GM13976 (cell line): ENCODE results near the gene GPT2.

Experiments used
- DNase-seq: peaks from one replicate; pipeline ENCODE4 v3.0.0; 2012; ENCODE audit warnings: low spot score
- CTCF ChIP-seq: IDR thresholded peaks from 2 replicates; pipeline ENCODE4 v1.5.1; 2012; ENCODE audit warnings: borderline replicate concordance, mild to moderate bottlenecking; ENCODE audit not compliant: insufficient read depth; ENCODE audit errors: extremely low read depth, missing control alignments, control extremely low read depth
- in situ Hi-C: fragments of 300-500 bp; cut with MboI; formaldehyde crosslinking; loops from one replicate; pipeline ENCODE4 v1.12.0; 2022; ENCODE audit warnings: low sequenced_read_pairs, mixed read lengths, inconsistent platforms; ENCODE audit not compliant: unreplicated experiment

Gene GPT2

GRCh38 chr16:46887524-46887854 lies 3.3 kb downstream of the GPT2 start:
- no peak for DNase-seq
- in situ Hi-C loops, result no loop called here
- TF ChIP-seq CTCF, result no peak

- in situ Hi-C loops, result no loop called here
- no peak for DNase-seq
- no peak for TF ChIP-seq CTCF
Observed at GRCh38 chr16:46889245-46889941, 5.2 kb downstream of the GPT2 start.

GRCh38 chr16:46889942-46890300 lies 5.8 kb downstream of the GPT2 start:
- no peak for TF ChIP-seq CTCF
- in situ Hi-C loops, result no loop called here
- DNase-seq, result no peak

GRCh38 chr16:46891910-46892309 lies 7.7 kb downstream of the GPT2 start:
- in situ Hi-C loops, result no loop called here
- TF ChIP-seq CTCF, result no peak
- no peak for DNase-seq

GRCh38 chr16:46894036-46894672 lies 10.0 kb downstream of the GPT2 start:
- no peak for DNase-seq
- TF ChIP-seq CTCF, result no peak

GRCh38 chr16:46895399-46896313 lies 11.5 kb downstream of the GPT2 start:
- no peak for TF ChIP-seq CTCF
- in situ Hi-C loops, result no loop called here
- no peak for DNase-seq

More at GRCh38 chr16:46894036-46894672, 10.0 kb downstream of the GPT2 start:
- in situ Hi-C loops, result no loop called here
